ENCODE measurements around the gene METTL15.
"Not testable (repeated sequence)": the region's sequence is repeated elsewhere in the genome, so short reads cannot be mapped to it uniquely, and the experiment has no call there.

Gene METTL15

DNA sequence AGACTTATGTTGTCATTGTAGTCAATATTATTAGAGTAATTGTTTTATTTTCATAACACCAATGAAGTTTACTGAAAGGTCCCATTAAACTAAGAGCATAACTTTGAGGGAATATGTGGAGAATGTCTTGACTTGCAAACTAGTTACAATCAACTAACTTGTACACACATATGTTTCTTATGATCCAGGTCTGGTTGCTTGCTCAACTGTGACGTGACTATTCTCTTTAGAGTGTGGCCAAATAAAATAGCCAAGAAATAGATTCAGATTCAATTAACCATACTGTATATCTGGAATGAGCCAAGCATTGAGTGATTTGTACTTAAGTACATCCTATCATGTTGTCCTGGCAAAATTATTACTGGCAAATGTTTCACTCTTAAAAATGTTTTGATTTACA, 101.7 kb downstream of the METTL15 start:
- no peak for DNase-seq (ENCODE audit: low spot score)

DNA sequence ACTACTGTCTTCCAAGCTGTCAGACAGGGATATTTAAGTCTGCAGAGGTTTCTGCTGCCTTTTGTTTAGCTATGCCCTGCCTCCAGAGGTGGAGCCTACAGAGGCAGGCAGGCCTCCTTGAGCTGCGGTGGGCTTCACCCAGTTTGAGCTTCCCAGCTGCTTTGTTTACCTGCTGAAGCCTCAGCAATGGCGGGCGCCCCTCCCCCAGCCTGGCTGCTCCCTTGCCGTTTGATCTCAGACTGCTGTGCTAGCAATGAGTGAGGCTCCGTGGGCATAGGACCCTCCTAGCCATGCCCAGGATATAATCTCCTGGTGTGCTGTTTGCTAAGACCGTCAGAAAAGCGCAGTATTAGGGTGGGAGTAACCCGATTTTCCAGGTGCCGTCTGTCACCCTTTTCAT, 113.9 kb downstream of the METTL15 start:
- not testable (repeated sequence) for DNase-seq (ENCODE audit: low spot score)

GRCh38 chr11:28223577-28223976, 115.4 kb downstream of the METTL15 start:
- no peak for DNase-seq (ENCODE audit: low spot score)

- no peak for DNase-seq (ENCODE audit: low spot score)
Measured at GRCh38 chr11:28223994-28224393, 115.8 kb downstream of the METTL15 start.

- no peak for DNase-seq (ENCODE audit: low spot score)
Measured at GRCh38 chr11:28227460-28227859, 119.3 kb downstream of the METTL15 start.

DNA sequence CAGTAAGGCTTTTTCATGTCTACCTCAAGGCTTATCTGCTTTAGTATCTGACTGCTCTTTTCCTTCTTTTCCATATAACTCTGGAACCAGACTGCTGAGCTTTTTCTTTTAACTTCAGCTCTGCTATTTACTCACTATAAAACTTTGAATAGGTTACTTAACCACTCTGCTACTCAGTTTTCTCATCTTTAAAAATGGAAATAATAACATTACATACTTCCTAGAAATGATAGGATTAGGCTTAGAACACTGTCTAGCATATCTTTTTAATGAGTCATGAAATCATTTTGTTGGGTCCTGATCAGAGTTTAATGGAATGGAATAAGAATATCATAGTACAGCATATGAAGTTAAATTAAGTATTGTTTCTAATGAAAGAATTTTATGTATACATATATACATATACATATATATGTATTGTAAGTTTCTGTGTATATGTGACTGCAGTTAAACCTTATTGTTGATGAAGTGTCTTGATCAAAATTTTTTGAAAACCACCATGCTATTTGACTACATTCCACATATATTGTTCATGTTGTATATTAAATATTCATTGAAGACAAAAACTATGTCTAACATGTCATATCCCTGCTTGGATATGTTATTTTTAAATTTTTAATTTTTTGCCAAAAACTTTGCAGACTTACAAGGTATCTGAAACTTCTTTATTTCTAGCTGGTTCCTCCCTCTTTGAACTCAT, 120.2 kb downstream of the METTL15 start:
- no peak for DNase-seq (ENCODE audit: low spot score)

DNA sequence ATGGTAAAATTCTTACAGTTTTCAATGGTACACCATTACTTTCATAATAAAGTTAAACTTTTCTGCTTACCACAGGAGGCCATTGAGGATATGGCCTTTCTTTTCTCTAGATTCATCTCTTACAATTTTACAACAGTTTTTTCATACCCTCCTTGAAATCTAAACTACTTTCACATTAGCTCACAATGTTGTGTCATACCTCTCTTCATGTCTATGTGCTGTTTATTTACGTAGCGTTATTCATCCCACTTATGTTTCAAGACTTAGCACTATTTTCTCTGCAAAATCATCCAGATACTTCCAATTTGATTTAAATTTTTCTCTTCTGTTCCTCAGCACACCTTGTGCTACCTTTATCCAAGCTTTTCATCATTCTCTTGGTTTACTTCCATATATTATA, 123.3 kb downstream of the METTL15 start:
- DNase-seq (ENCODE audit: low spot score), result no peak

DNA sequence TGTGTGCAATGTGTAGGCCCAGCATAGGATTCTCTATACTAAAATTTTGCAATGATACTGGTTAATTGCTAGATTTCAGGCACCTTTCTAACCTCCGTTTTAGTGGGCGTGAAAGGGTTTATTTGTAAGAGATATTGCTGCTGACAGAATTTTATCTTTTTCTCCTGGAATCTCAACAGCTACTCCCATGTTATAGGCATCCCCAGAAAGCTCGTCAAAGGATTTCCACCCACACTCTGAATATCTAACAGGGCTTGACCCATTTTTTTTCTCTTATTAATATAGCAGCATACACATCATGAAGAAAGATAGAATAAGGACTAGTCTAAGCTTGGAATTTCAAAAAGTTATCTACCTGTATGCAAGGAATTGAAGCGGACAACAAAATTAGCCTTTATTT, 124.5 kb downstream of the METTL15 start:
- DNase-seq (ENCODE audit: low spot score), result no peak

- DNase-seq (ENCODE audit: low spot score), result no peak
Measured at GRCh38 chr11:28241760-28242159, 133.6 kb downstream of the METTL15 start.

- no peak for DNase-seq (ENCODE audit: low spot score)
Measured at GRCh38 chr11:28242596-28242995, 134.4 kb downstream of the METTL15 start.

- no peak for DNase-seq (ENCODE audit: low spot score)
Measured at GRCh38 chr11:28243061-28243460, 134.9 kb downstream of the METTL15 start.

DNA sequence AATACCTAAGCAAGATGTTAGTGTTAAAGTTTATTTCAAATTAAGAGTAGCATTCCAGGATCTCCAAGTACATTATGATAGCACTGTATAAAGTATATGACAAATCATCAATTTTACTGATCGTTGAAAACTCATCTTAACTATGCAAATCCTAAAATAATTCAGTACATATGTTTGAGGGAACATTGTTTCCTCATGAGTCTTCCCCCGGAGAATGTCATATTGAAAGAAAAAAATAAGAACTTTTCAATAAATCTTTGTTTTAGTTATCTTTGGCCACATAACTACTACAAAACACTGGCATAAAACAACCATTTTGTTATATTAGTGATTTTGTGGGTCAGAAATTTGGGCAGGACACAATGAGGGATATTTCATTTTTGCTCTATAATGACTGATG, 135.4 kb downstream of the METTL15 start:
- DNase-seq (ENCODE audit: low spot score), result no peak

DNA sequence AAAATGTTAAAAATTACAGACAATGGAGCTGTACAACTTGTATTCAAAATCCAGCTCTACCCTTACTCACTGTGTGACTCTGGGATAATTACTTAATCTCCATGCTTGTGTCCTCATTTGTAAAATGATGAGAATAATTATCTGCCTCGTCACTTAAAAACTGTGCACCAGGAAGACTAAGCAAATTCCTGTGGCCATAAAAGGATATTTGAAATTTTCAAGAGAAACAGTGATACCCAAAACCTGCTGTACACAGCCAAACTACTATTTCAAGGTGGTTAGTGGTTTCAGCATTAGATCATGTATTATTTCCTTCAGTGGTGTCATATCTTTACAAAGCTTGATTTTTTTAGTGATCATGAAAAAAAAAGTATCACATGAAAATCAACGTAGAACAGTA, 136.9 kb downstream of the METTL15 start:
- no peak for DNase-seq (ENCODE audit: low spot score)

DNA sequence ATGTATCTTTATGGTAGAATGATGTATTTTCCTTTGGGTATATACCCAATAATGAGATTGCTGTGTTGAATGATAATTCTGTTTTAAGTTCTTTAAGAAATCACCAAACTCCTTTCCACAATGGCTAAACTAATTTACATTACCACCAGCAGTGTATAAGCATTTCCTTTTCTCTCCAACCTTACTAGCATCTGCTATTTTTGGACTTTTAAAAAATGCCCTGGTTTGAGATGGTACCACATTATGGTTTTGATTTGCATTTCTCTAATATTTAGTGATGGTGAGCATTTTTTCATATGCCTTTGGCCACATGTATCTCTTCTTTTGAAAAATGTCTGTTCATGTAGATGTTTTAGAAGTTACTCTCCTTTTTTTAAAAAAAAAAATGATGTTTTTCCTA, 142.0 kb downstream of the METTL15 start:
- DNase-seq (ENCODE audit: low spot score), result no peak

GRCh38 chr11:28251257-28251656, 143.1 kb downstream of the METTL15 start:
- DNase-seq (ENCODE audit: low spot score), result no peak

- DNase-seq (ENCODE audit: low spot score), result no peak
Measured at GRCh38 chr11:28257761-28258160, 149.6 kb downstream of the METTL15 start.

GRCh38 chr11:28259177-28259843, 151.1 kb downstream of the METTL15 start:
- DNase-seq (ENCODE audit: low spot score), result no peak

DNA sequence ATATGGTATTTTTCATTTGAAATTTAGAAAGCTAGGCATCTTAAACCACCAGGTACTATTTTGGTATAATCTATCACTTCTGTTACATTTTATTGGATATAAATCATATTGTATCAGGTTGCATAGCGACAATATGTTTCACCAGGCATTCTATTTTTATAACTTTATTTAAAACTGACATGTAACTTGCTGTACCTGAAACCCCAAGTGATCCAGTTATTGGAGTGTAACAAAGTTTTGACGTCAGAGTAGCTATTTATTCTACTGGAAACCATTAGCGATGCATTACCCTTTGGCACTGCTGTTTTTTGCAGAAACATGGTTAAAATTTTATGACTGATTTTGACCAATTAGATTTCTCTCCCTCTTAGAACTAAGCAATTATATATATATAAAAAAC, 160.7 kb downstream of the METTL15 start:
- no peak for DNase-seq (ENCODE audit: low spot score)

GRCh38 chr11:28269586-28269985, 161.4 kb downstream of the METTL15 start:
- no peak for DNase-seq (ENCODE audit: low spot score)

- not testable (repeated sequence) for DNase-seq (ENCODE audit: low spot score)
Measured at GRCh38 chr11:28272247-28272646, 164.1 kb downstream of the METTL15 start.

DNA sequence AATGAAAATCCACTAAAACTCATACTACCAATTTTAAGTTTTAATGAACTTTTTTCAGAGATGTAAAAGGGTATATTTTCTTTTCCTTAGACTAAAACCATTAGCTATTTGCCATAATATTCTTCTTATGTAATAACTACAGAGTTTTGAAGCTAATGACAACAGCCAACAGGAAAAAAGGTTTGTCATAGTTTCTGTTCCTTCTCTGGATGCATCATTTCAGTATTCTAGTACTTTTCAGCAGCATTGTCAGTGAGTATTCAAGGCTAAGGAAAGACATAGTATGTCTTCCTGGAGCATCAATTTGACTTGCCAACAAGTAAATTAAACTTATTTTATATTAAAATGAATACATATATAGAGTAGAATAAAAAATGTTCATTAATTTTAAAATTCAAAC, 166.0 kb downstream of the METTL15 start:
- no peak for DNase-seq (ENCODE audit: low spot score)

DNA sequence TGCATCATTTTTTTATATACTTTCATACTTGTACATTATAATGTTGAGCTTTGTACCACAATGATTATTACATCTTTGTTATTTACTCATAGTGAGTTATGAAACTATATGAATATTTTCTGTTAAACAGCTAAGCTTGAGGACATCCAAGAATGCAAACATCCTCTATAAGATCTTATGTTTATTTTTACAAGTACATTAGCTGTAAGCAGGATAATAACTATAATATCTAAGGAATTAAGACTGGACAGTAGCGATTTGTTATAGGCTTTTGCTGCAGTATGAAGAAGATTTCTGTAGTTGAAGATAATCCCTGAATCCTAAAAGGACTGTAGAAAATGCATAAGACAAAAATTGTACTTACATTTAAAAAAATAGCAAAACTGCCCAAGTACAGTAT, 176.0 kb downstream of the METTL15 start:
- no peak for DNase-seq (ENCODE audit: low spot score)

DNA sequence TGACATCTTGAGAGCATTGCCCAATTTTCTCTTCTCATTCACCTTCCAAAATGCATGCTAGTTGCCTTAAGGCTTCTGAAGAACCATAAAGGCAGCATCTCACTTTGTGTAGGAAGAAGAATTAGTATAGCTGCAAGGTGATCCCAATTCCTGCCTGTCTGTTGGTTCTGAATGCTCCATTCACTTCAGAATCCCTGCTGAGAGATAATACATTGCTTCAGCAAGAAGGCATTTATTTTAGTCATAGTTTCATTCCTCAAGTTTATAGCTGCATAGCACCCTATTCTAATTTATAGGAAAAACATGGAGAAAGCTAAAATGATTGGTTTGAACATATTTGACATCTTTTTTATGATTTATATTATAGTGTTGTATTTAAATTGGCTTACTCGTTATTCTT, 181.3 kb downstream of the METTL15 start:
- DNase-seq (ENCODE audit: low spot score), result no peak

DNA sequence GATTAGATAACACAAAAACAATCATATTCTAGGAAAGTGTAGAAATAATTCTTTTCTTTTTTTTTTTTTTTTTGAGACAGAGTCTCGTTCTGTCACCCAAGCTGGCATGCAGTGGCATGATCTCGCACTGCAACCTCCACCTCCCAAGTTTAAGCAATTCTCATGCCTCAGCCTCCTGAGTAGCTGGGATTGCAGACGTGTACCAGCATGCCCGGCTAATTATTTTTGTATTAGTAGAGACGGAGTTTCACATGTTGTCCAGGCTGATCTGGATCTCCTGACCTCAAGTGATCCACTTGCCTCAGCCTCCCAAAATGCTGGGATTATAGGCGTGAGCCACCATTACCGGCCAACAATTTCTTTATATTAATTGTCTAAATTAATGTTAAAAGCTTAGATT, 182.8 kb downstream of the METTL15 start:
- DNase-seq (ENCODE audit: low spot score), result not testable (repeated sequence)
